Endothelial cell of hepatic sinusoid (primary cell): ENCODE measurements around the gene EPS8.

Experiments used
- in situ Hi-C: cut with HindIII; loops from 2 replicates; pipeline ENCODE4 v1.10.0; 2017; ENCODE audit warnings: low sequenced_read_pairs

The EPS8 gene

GRCh38 chr12:15580431-15580830, 208.8 kb downstream of the EPS8 start:
- in situ Hi-C loops, result no loop called here

GRCh38 chr12:15575671-15576541, 213.3 kb downstream of the EPS8 start:
- in situ Hi-C loops, result no loop called here

- in situ Hi-C loops, result no loop called here
Measured at GRCh38 chr12:15574353-15574752, 214.8 kb downstream of the EPS8 start.
